ENCODE data around the gene CAMP. TPM values are rescaled to one million over a fixed set of nuclear protein-coding genes. Genes with fewer than 3 reads are reported as not detected.

CAMP gene
- total RNA-seq, 1 donor from 2014 or later: not detected

Small RNA genes within 50 kb of the gene (microRNA-seq; reads per million reads assigned to microRNA genes)
- not detected for gene MIR4443

Other genes starting within 250 kb of the CAMP start
- gene MAP4, start 207.1 kb upstream of the CAMP start, total RNA-seq: 426 TPM
- gene CDC25A, start 35.1 kb upstream of the CAMP start, total RNA-seq: 0.83 TPM
- 5.4 TPM for gene ZNF589, start 17.6 kb downstream of the CAMP start, total RNA-seq
- 20.5 TPM for gene NME6, start 77.9 kb downstream of the CAMP start, total RNA-seq
- not detected for gene SPINK8, start 110.2 kb downstream of the CAMP start, total RNA-seq
- gene FBXW12, start 148.7 kb downstream of the CAMP start, total RNA-seq: not detected
- 51.3 TPM for gene PLXNB1, start 206.6 kb downstream of the CAMP start, total RNA-seq
- 11.9 TPM for gene CCDC51, start 216.6 kb downstream of the CAMP start, total RNA-seq
- gene TMA7, start 216.8 kb downstream of the CAMP start, total RNA-seq: 237 TPM
- 3.2 TPM for gene ATRIP, start 223.2 kb downstream of the CAMP start, total RNA-seq

Data from Right ventricle myocardium superior (tissue), 1 donor.